Peyer's patch (tissue), 4 donors: ENCODE results near the gene NPPB. TPM values are rescaled to one million over a fixed set of nuclear protein-coding genes. Genes with fewer than 3 reads are reported as not detected.

ENCODE experiments used
- DNase-seq, 3 donors: peaks; one replicate each; pipeline ENCODE4 v3.0.0-alpha.2; 2017 to 2019
- H3K27ac ChIP-seq, 4 donors: fragments of 200-600 bp; sonication (generic); one replicate each; pipeline ENCODE4 v1.5.1; 2016 to 2019
- H3K27me3 ChIP-seq, 2 donors: fragments of 200-600 bp; sonication (generic); one replicate each; pipeline ENCODE4 v1.5.1; 2019
- H3K36me3 ChIP-seq, 3 donors: fragments of 200-600 bp; sonication (generic); one replicate each; pipeline ENCODE4 v1.5.1; 2016 to 2019
- H3K4me1 ChIP-seq, 4 donors: fragments of 200-600 bp; sonication (generic); one replicate each; pipeline ENCODE4 v1.5.1; 2016 to 2019
- H3K4me3 ChIP-seq, 4 donors: fragments of 200-600 bp; sonication (generic); 1 replicate in 3 of 4; 2 replicates in 1 of 4; pipeline ENCODE4 v1.5.1; 2016 to 2019; ENCODE audit warnings: mild to moderate bottlenecking in 1 of 4
- H3K9me3 ChIP-seq, 4 donors: fragments of 200-600 bp; sonication (generic); one replicate each; pipeline ENCODE4 v1.5.1; 2016 to 2019; ENCODE audit warnings: mild to moderate bottlenecking in 1 of 4
- CTCF ChIP-seq, 6 experiments: fragments of 450-650 bp in 4 of 6; fragments of 200-600 bp in 2 of 6; sonication (generic) in 1 of 6; IDR thresholded peaks; one replicate each; pipeline ENCODE4 v1.5.1; 2017 to 2019; ENCODE audit warnings: antibody characterized with exemption in 6 of 6, mild to moderate bottlenecking in 3 of 6, moderate library complexity in 1 of 6
- POLR2A ChIP-seq, 2 donors: fragments of 450-650 bp; IDR thresholded peaks; one replicate each; pipeline ENCODE4 v1.5.1; 2017; ENCODE audit warnings: antibody characterized with exemption in 2 of 2, mild to moderate bottlenecking in 2 of 2, moderate library complexity in 2 of 2
- total RNA-seq, 4 donors: library from RNA; depleted of rRNA; stranded (reverse); fragments of >200 nt; gene quantifications; one replicate each; pipeline ENCODE4 v1.1.0, GENCODE V29; 2016

The NPPB gene
- total RNA-seq, 4 donors from 2014 or later = not detected

GRCh38 chr1:11874624-11875023 is 15.9 kb upstream of the NPPB start:
- no peaks in the 10 kb centered on the region for H3K27me3 ChIP-seq
- no peaks in the 10 kb centered on the region for H3K4me1 ChIP-seq
- DNase-seq = no peak
- no peaks in the 10 kb centered on the region for H3K9me3 ChIP-seq
- H3K27ac ChIP-seq = no peak overlapping the region
- TF ChIP-seq CTCF (IDR thresholded peaks at IDR 0.05) (no peak), POLR2A (IDR thresholded peaks at IDR 0.05) (no peak)
- H3K4me3 ChIP-seq = no peak overlapping the region
- no peaks in the 10 kb centered on the region for H3K36me3 ChIP-seq

GRCh38 chr1:11874258-11874562 is 15.5 kb upstream of the NPPB start:
- H3K27ac ChIP-seq = no peak overlapping the region
- DNase-seq = no peak

GRCh38 chr1:11873395-11874257 is 14.9 kb upstream of the NPPB start:
- Histone ChIP-seq H3K27me3 (no peaks in the 10 kb centered on the region), H3K27ac (no peak overlapping the region), H3K4me3 (no peak overlapping the region), H3K4me1 (no peaks in the 10 kb centered on the region), H3K36me3 (no peaks in the 10 kb centered on the region), H3K9me3 (no peaks in the 10 kb centered on the region)
- DNase-seq = no peak
- TF ChIP-seq CTCF (IDR thresholded peaks at IDR 0.05) = no peak
- TF ChIP-seq POLR2A (IDR thresholded peaks at IDR 0.05) = no peak

More at GRCh38 chr1:11874258-11874562, 15.5 kb upstream of the NPPB start:
- Histone ChIP-seq H3K4me3 (no peak overlapping the region), H3K27me3 (no peaks in the 10 kb centered on the region), H3K4me1 (no peaks in the 10 kb centered on the region), H3K9me3 (no peaks in the 10 kb centered on the region), H3K36me3 (no peaks in the 10 kb centered on the region)
- TF ChIP-seq POLR2A (IDR thresholded peaks at IDR 0.05) (no peak), CTCF (IDR thresholded peaks at IDR 0.05) (no peak)

- H3K4me1 ChIP-seq = no peaks in the 10 kb centered on the region
- no peaks in the 10 kb centered on the region for H3K9me3 ChIP-seq
- TF ChIP-seq CTCF (IDR thresholded peaks at IDR 0.05) = no peak
- no peaks in the 10 kb centered on the region for H3K36me3 ChIP-seq
- H3K4me3 ChIP-seq = no peak overlapping the region
- H3K27ac ChIP-seq = no peak overlapping the region
- no peak for DNase-seq
- no peaks in the 10 kb centered on the region for H3K27me3 ChIP-seq
Measured at GRCh38 chr1:11872545-11872944, 13.8 kb upstream of the NPPB start.

- Histone ChIP-seq H3K4me3 (no peak overlapping the region), H3K36me3 (no peaks in the 10 kb centered on the region), H3K9me3 (no peaks in the 10 kb centered on the region), H3K4me1 (no peaks in the 10 kb centered on the region), H3K27ac (no peak overlapping the region), H3K27me3 (no peaks in the 10 kb centered on the region)
- DNase-seq = no peak
- TF ChIP-seq CTCF (IDR thresholded peaks at IDR 0.05) = no peak
Measured at GRCh38 chr1:11869650-11870207, 11.0 kb upstream of the NPPB start.
